ENCODE data around the gene CRLF3.
"Not testable (repeated sequence)": the region's sequence is repeated elsewhere in the genome, so short reads cannot be mapped to it uniquely, and the experiment has no call there.

The CRLF3 gene

GRCh38 chr17:30734153-30734552, 90.3 kb downstream of the CRLF3 start:
- not testable (repeated sequence) for DNase-seq
